Activated T-helper 2 cell treated with anti-CD3 and anti-CD28 coated beads, Interferon-gamma antibody, Interleukin-2, Interleukin-4, amounts not matched to agents 10 μg/mL and 5 μg/mL and 100 μg/mL, durations not matched to agents 14 hours and 24 hours and 36 hours (primary cell): ENCODE measurements around the gene ATP5PO. TPM values are rescaled to one million over a fixed set of nuclear protein-coding genes. Genes with fewer than 3 reads are reported as not detected.
A peak's percentile ranks its signal among the peaks of the same experiment; 100 is the strongest.

Source experiments
- DNase-seq: peaks from one replicate; pipeline ENCODE4 v3.0.0; 2021; ENCODE audit warnings: low spot score
- H3K27ac Mint-ChIP-seq: one replicate; pipeline ENCODE4 v1.8.0; 2021; ENCODE audit warnings: mixed read lengths
- H3K27me3 Mint-ChIP-seq: one replicate; pipeline ENCODE4 v1.8.0; 2021; ENCODE audit warnings: low read depth, mixed read lengths
- H3K36me3 Mint-ChIP-seq: one replicate; pipeline ENCODE4 v1.8.0; 2021; ENCODE audit warnings: low read depth, mixed read lengths
- H3K4me1 Mint-ChIP-seq: one replicate; pipeline ENCODE4 v1.8.0; 2021; ENCODE audit warnings: low read depth, mixed read lengths
- H3K4me3 Mint-ChIP-seq: one replicate; pipeline ENCODE4 v1.8.0; 2021; ENCODE audit warnings: low read depth, mild to moderate bottlenecking, moderate library complexity, mixed read lengths
- H3K9me3 Mint-ChIP-seq: one replicate; pipeline ENCODE4 v1.8.0; 2021; ENCODE audit warnings: mixed read lengths
- intact Hi-C: fragments of 100-400 bp; cut with micrococcal nuclease; formaldehyde crosslinking; loops from one replicate; pipeline ENCODE4 v1.15.1; 2023
- total RNA-seq: library from RNA; stranded (reverse); gene quantifications from 2 replicates; pipeline ENCODE4 v1.2.3, GENCODE V29; 2022

Gene ATP5PO
- total RNA-seq = 185 and 186 TPM in 2 replicates

GRCh38 chr21:33915368-33916199, at the start of gene ATP5PO:
TSS of gene ATP5PO (minus strand) at chr21:33915804. CDS start at chr21:33915763, 41 bp downstream.
- H3K4me1 Mint-ChIP-seq = peaks cover 30% of the 10 kb centered on the region
- DNase-seq = peak; percentile 97
- H3K27ac Mint-ChIP-seq = peak within 1 kb of the TSS; percentile 98
- H3K9me3 Mint-ChIP-seq = no peaks in the 10 kb centered on the region
- no peaks in the 10 kb centered on the region for H3K27me3 Mint-ChIP-seq
- H3K36me3 Mint-ChIP-seq = peaks cover 39% of the 10 kb centered on the region
- intact Hi-C loops = loop anchor here (1.0 to 2.0 kb wide), 2 partner anchors 273 to 699 kb away; partner anchors contain the start of genes ITSN1 and RCAN1
- peak within 1 kb of the TSS; percentile 99 for H3K4me3 Mint-ChIP-seq

GRCh38 chr21:33964706-33965325, 49.2 kb upstream of the ATP5PO start:
- H3K4me1 Mint-ChIP-seq = peaks cover 14% of the 10 kb centered on the region
- H3K4me3 Mint-ChIP-seq = no peak overlapping the region
- no peak for DNase-seq
- no peak overlapping the region for H3K27ac Mint-ChIP-seq
- peaks cover 58% of the 10 kb centered on the region for H3K36me3 Mint-ChIP-seq
- intact Hi-C loops = no loop called here
- H3K27me3 Mint-ChIP-seq = no peaks in the 10 kb centered on the region
- H3K9me3 Mint-ChIP-seq = peaks cover 11% of the 10 kb centered on the region

GRCh38 chr21:33963848-33964555, 48.4 kb upstream of the ATP5PO start:
- Mint-ChIP-seq H3K27ac (no peak overlapping the region), H3K4me1 (peaks cover 13% of the 10 kb centered on the region), H3K4me3 (no peak overlapping the region)

GRCh38 chr21:33962290-33962689, 46.7 kb upstream of the ATP5PO start:
- Mint-ChIP-seq H3K27me3 (no peaks in the 10 kb centered on the region), H3K9me3 (peaks cover 31% of the 10 kb centered on the region), H3K36me3 (peaks cover 66% of the 10 kb centered on the region), H3K4me1 (peaks cover 10% of the 10 kb centered on the region), H3K27ac (no peak overlapping the region), H3K4me3 (no peak overlapping the region)
- no peak for DNase-seq
- intact Hi-C loops = no loop called here

More at GRCh38 chr21:33963848-33964555, 48.4 kb upstream of the ATP5PO start:
- intact Hi-C loops = no loop called here
- H3K9me3 Mint-ChIP-seq = peaks cover 19% of the 10 kb centered on the region
- no peaks in the 10 kb centered on the region for H3K27me3 Mint-ChIP-seq
- DNase-seq = no peak
- peaks cover 58% of the 10 kb centered on the region for H3K36me3 Mint-ChIP-seq

GRCh38 chr21:33961061-33961460, 45.5 kb upstream of the ATP5PO start:
- Mint-ChIP-seq H3K9me3 (peaks cover 38% of the 10 kb centered on the region), H3K36me3 (peaks cover 75% of the 10 kb centered on the region), H3K4me3 (no peak overlapping the region), H3K4me1 (peaks cover 15% of the 10 kb centered on the region), H3K27ac (no peak overlapping the region), H3K27me3 (no peaks in the 10 kb centered on the region)
- DNase-seq = no peak
- intact Hi-C loops = no loop called here

- no peak for DNase-seq
- intact Hi-C loops = no loop called here
- H3K4me3 Mint-ChIP-seq = no peak overlapping the region
These were observed 44.1 kb upstream of the ATP5PO start for GRCh38 chr21:33959680-33960079.

GRCh38 chr21:33954395-33954794, 38.8 kb upstream of the ATP5PO start:
- peaks cover 65% of the 10 kb centered on the region for H3K36me3 Mint-ChIP-seq
- no peak overlapping the region for H3K27ac Mint-ChIP-seq
- no peaks in the 10 kb centered on the region for H3K27me3 Mint-ChIP-seq
- no peak overlapping the region for H3K4me3 Mint-ChIP-seq
- H3K4me1 Mint-ChIP-seq = peaks cover 49% of the 10 kb centered on the region
- H3K9me3 Mint-ChIP-seq = peaks cover 26% of the 10 kb centered on the region
- DNase-seq = no peak
- intact Hi-C loops = no loop called here

More at GRCh38 chr21:33959680-33960079, 44.1 kb upstream of the ATP5PO start:
- Mint-ChIP-seq H3K27me3 (no peaks in the 10 kb centered on the region), H3K9me3 (peaks cover 38% of the 10 kb centered on the region), H3K27ac (no peak overlapping the region), H3K4me1 (peaks cover 24% of the 10 kb centered on the region), H3K36me3 (peaks cover 80% of the 10 kb centered on the region)

- Mint-ChIP-seq H3K4me1 (peaks cover 70% of the 10 kb centered on the region), H3K9me3 (peaks cover 3% of the 10 kb centered on the region), H3K36me3 (peaks cover 44% of the 10 kb centered on the region), H3K27me3 (no peaks in the 10 kb centered on the region), H3K27ac (peak overlapping the region; percentile 94), H3K4me3 (peak overlapping the region; percentile 46)
- intact Hi-C loops = no loop called here
- no peak for DNase-seq
These were observed 35.9 kb upstream of the ATP5PO start for GRCh38 chr21:33951276-33952178.

- H3K36me3 Mint-ChIP-seq = peaks cover 42% of the 10 kb centered on the region
- H3K9me3 Mint-ChIP-seq = no peaks in the 10 kb centered on the region
- H3K27ac Mint-ChIP-seq = peak overlapping the region; percentile 100
- peak; percentile 19 for DNase-seq
- H3K4me1 Mint-ChIP-seq = peaks cover 70% of the 10 kb centered on the region
- no peaks in the 10 kb centered on the region for H3K27me3 Mint-ChIP-seq
- intact Hi-C loops = no loop called here
- H3K4me3 Mint-ChIP-seq = peak overlapping the region; percentile 71
These were observed 35.0 kb upstream of the ATP5PO start for GRCh38 chr21:33950431-33951079.

GRCh38 chr21:33949516-33950430, 34.2 kb upstream of the ATP5PO start:
- peak; percentile 66 for DNase-seq
- Mint-ChIP-seq H3K4me1 (peaks cover 68% of the 10 kb centered on the region), H3K36me3 (peaks cover 47% of the 10 kb centered on the region), H3K27ac (peak overlapping the region; percentile 100), H3K4me3 (peak overlapping the region; percentile 71), H3K9me3 (peaks cover 3% of the 10 kb centered on the region), H3K27me3 (no peaks in the 10 kb centered on the region)
- intact Hi-C loops = loop anchor here (2.0 to 5.0 kb wide), 2 partner anchors 17 to 248 kb away; no protein-coding TSS in a partner anchor

GRCh38 chr21:33948951-33949444, 33.4 kb upstream of the ATP5PO start:
- no peak for DNase-seq
- Mint-ChIP-seq H3K27ac (peak overlapping the region; percentile 100), H3K4me3 (peak overlapping the region; percentile 71), H3K27me3 (no peaks in the 10 kb centered on the region), H3K4me1 (peaks cover 65% of the 10 kb centered on the region), H3K9me3 (peaks cover 11% of the 10 kb centered on the region), H3K36me3 (peaks cover 49% of the 10 kb centered on the region)
- intact Hi-C loops = loop anchor here (1.0 to 5.0 kb wide), 4 partner anchors 16 to 248 kb away; no protein-coding TSS in a partner anchor
